Activated naive CD4-positive, alpha-beta T cell treated with Interleukin-2 at 50 U/mL for 16 hours (primary cell): ENCODE data around the gene CASQ2.

Experiments used
- DNase-seq: peaks from one replicate; pipeline ENCODE4 v3.0.0-alpha.2; 2020

Gene CASQ2

GRCh38 chr1:115690972-115691371 is 77.5 kb downstream of the CASQ2 start:
- no peak for DNase-seq

- no peak for DNase-seq
Measured at GRCh38 chr1:115687744-115688143, 80.8 kb downstream of the CASQ2 start.

- no peak for DNase-seq
Measured at GRCh38 chr1:115685029-115685705, 83.3 kb downstream of the CASQ2 start.

GRCh38 chr1:115682792-115683191 is 85.7 kb downstream of the CASQ2 start:
- DNase-seq = no peak

GRCh38 chr1:115680730-115681111 is 87.8 kb downstream of the CASQ2 start:
- DNase-seq = no peak

- no peak for DNase-seq
Measured at GRCh38 chr1:115679141-115679611, 89.3 kb downstream of the CASQ2 start.

- no peak for DNase-seq
Measured at GRCh38 chr1:115678141-115678540, 90.4 kb downstream of the CASQ2 start.

- DNase-seq = no peak
Measured at GRCh38 chr1:115677565-115677964, 90.9 kb downstream of the CASQ2 start.

- no peak for DNase-seq
Measured at GRCh38 chr1:115677182-115677555, 91.3 kb downstream of the CASQ2 start.

GRCh38 chr1:115676498-115677181 is 91.9 kb downstream of the CASQ2 start:
- DNase-seq = no peak

- no peak for DNase-seq
Measured at GRCh38 chr1:115672224-115673009, 96.1 kb downstream of the CASQ2 start.

- DNase-seq = no peak
Measured at GRCh38 chr1:115671176-115671934, 97.2 kb downstream of the CASQ2 start.

- DNase-seq = no peak
Measured at GRCh38 chr1:115670476-115671175, 97.9 kb downstream of the CASQ2 start.

GRCh38 chr1:115669886-115670285 is 98.6 kb downstream of the CASQ2 start:
- no peak for DNase-seq

GRCh38 chr1:115669002-115669673 is 99.4 kb downstream of the CASQ2 start:
- no peak for DNase-seq

- no peak for DNase-seq
Measured at GRCh38 chr1:115668579-115668978, 99.9 kb downstream of the CASQ2 start.

GRCh38 chr1:115666702-115667101 is 101.8 kb downstream of the CASQ2 start:
- no peak for DNase-seq

GRCh38 chr1:115666206-115666605 is 102.3 kb downstream of the CASQ2 start:
- no peak for DNase-seq

- DNase-seq = no peak
Measured at GRCh38 chr1:115665319-115666096, 103.0 kb downstream of the CASQ2 start.

GRCh38 chr1:115661157-115661556 is 107.4 kb downstream of the CASQ2 start:
- no peak for DNase-seq

- DNase-seq = no peak
Measured at GRCh38 chr1:115660151-115660550, 108.4 kb downstream of the CASQ2 start.
